GM21528 (cell line): ENCODE measurements around the gene DERA.
"Not testable (repeated sequence)": the region's sequence is repeated elsewhere in the genome, so short reads cannot be mapped to it uniquely, and the experiment has no call there.

ENCODE experiments used
- ATAC-seq: cut with Tn5 transposase; IDR thresholded peaks from one replicate; pipeline ENCODE4 v1.9.1; 2021; ENCODE audit warnings: mild to moderate bottlenecking, moderate library complexity; ENCODE audit not compliant: unreplicated experiment, low FRiP score

Gene DERA

GRCh38 chr12:15956413-15957185 lies 45.5 kb downstream of the DERA start:
- ATAC-seq: no peak

- ATAC-seq: no peak
Measured at GRCh38 chr12:15962760-15963159, 51.6 kb downstream of the DERA start.

GRCh38 chr12:15963271-15963670 lies 52.1 kb downstream of the DERA start:
- ATAC-seq: no peak

- no peak for ATAC-seq
Measured at GRCh38 chr12:15966426-15966825, 55.3 kb downstream of the DERA start.

- not testable (repeated sequence) for ATAC-seq
Measured at GRCh38 chr12:15967053-15967452, 55.9 kb downstream of the DERA start.

- no peak for ATAC-seq
Measured at GRCh38 chr12:15971211-15971610, 60.1 kb downstream of the DERA start.

GRCh38 chr12:15972894-15973293 lies 61.8 kb downstream of the DERA start:
- ATAC-seq: no peak

- ATAC-seq: no peak
Measured at GRCh38 chr12:15977999-15978951, 67.1 kb downstream of the DERA start.

GRCh38 chr12:15979096-15980092 lies 68.3 kb downstream of the DERA start:
- ATAC-seq: no peak

- ATAC-seq: no peak
Measured at GRCh38 chr12:15982071-15982470, 70.9 kb downstream of the DERA start.

- no peak for ATAC-seq
Measured at GRCh38 chr12:15982471-15982870, 71.3 kb downstream of the DERA start.

- no peak for ATAC-seq
Measured at GRCh38 chr12:15982921-15983320, 71.8 kb downstream of the DERA start.

GRCh38 chr12:15984097-15984800 lies 73.1 kb downstream of the DERA start:
- no peak for ATAC-seq

- no peak for ATAC-seq
Measured at GRCh38 chr12:15984963-15985362, 73.8 kb downstream of the DERA start.

GRCh38 chr12:15987696-15988095 lies 76.6 kb downstream of the DERA start:
- no peak for ATAC-seq

GRCh38 chr12:15988983-15989755 lies 78.0 kb downstream of the DERA start:
- ATAC-seq: no peak

GRCh38 chr12:15995801-15996200 lies 84.7 kb downstream of the DERA start:
- no peak for ATAC-seq

- no peak for ATAC-seq
Measured at GRCh38 chr12:15996254-15996653, 85.1 kb downstream of the DERA start.

- no peak for ATAC-seq
Measured at GRCh38 chr12:15996948-15997347, 85.8 kb downstream of the DERA start.
